ENCODE measurements around the gene OVCA2. TPM values are rescaled to one million over a fixed set of nuclear protein-coding genes. Genes with fewer than 3 reads are reported as not detected.

The OVCA2 gene
- total RNA-seq, 1 experiment from 2014 or later, result 24.6 TPM

GRCh38 chr17:2049333-2050299, 7.8 kb downstream of the OVCA2 start:
- Mint-ChIP-seq H3K27me3 (ENCODE audit: low read depth) (peaks cover 68% of the 10 kb centered on the region), H3K36me3 (ENCODE audit: insufficient read depth in 1 of 3, low read depth in 3 of 3) (peaks cover 0 to 2% (median 1%) of the 10 kb centered on the region in 3 experiments; a peak in 6 of 7 replicates), H3K4me3 (peak overlapping the region; percentile 53 to 71), H3K27ac (no peak overlapping the region), H3K4me1 (peaks cover 8 to 9% of the 10 kb centered on the region in 2 experiments; a peak in 3 of 4 replicates), H3K9me3 (no peaks in the 10 kb centered on the region)
- no peak overlapping the region for H4K8ac ChIP-seq (replicated peaks; ENCODE audit: insufficient read length, low read depth, low read length)
- no peak overlapping the region for H3K4ac ChIP-seq (ENCODE audit: low read depth, low read length)
- H3T11ph ChIP-seq (ENCODE audit: low read length), result no peak overlapping the region
- H3K79me1 ChIP-seq (ENCODE audit: insufficient read depth, low read depth, low read length, poor library complexity, severe bottlenecking), result no peaks in the 10 kb centered on the region
- H3K4me2 ChIP-seq (ENCODE audit: insufficient read depth, insufficient read length, low read length), result peak overlapping the region; percentile 37
- no peak overlapping the region for H2BK12ac ChIP-seq (ENCODE audit: insufficient read length, low read depth, low read length)
- no peak overlapping the region for H4K91ac ChIP-seq (ENCODE audit: insufficient read length, low read depth, low read length)
- H2BK15ac ChIP-seq (ENCODE audit: low read depth, low read length), result no peak overlapping the region; the same call in 1 of the 2 replicates
- H2AFZ ChIP-seq (ENCODE audit: low read length), result no peak overlapping the region
- H3K27me3 ChIP-seq (ENCODE audit: insufficient read depth, low read length), result peaks cover 44% of the 10 kb centered on the region
- H3K4me1 ChIP-seq (ENCODE audit: insufficient read depth, low read length), result no peaks in the 10 kb centered on the region
- no peak overlapping the region for H2AK5ac ChIP-seq (ENCODE audit: insufficient read length, low read length)
- no peak overlapping the region for H3K23ac ChIP-seq (ENCODE audit: insufficient read length, low read depth, low read length)
- H3K79me2 ChIP-seq (ENCODE audit: insufficient read depth, low read length), result no peaks in the 10 kb centered on the region
- peak; percentile 83 for DNase-seq
- peaks cover 2% of the 10 kb centered on the region for H4K20me1 ChIP-seq (ENCODE audit: control insufficient read depth, insufficient read depth, insufficient read length)
- H3K56ac ChIP-seq (ENCODE audit: insufficient read length, low read depth, low read length), result no peak overlapping the region
- no peak overlapping the region for H3K18ac ChIP-seq (ENCODE audit: insufficient read length, low read depth, low read length)
- no peak overlapping the region for H3K14ac ChIP-seq (ENCODE audit: insufficient read depth, low read length)
- no peak overlapping the region for H2BK20ac ChIP-seq (ENCODE audit: low read depth, low read length, poor library complexity, severe bottlenecking)
- no peak overlapping the region for H2BK5ac ChIP-seq (ENCODE audit: insufficient read length, low read length)
- no peak overlapping the region for H3K9ac ChIP-seq (ENCODE audit: extremely low read depth, insufficient read length, low read length)
- no peak for TF ChIP-seq CTCF (conservative IDR thresholded peaks at IDR 0.05)
- no peak overlapping the region for H2BK120ac ChIP-seq (ENCODE audit: low read depth, low read length, poor library complexity, severe bottlenecking)
- no peak overlapping the region for H4K5ac ChIP-seq (ENCODE audit: insufficient read length, low read depth, low read length)
- no peaks in the 10 kb centered on the region for H3K9me3 ChIP-seq (ENCODE audit: control insufficient read depth, low read depth, low read length)
- no CpG with 5 or more reads among the region's 104 CpGs for WGBS (ENCODE audit: extremely low coverage, insufficient read length, low lambda C conversion rate)
- no peak overlapping the region for H3K27ac ChIP-seq (ENCODE audit: insufficient read length, low read depth, low read length)
- peaks cover 5% of the 10 kb centered on the region for H3K23me2 ChIP-seq (ENCODE audit: insufficient read length, low read depth, low read length, poor library complexity, severe bottlenecking)

Data from H9 (cell line).